VCaP (cell line): ENCODE data around the gene RTP5.

Experiments used
- H3K27ac ChIP-seq: fragments of 450-650 bp; 2 replicates; pipeline ENCODE4 v1.5.1; 2017
- TF ChIP-seq, protein P1 (sequence below): fragments of 450-650 bp; conservative IDR thresholded peaks from 2 replicates; pipeline ENCODE4 v1.5.1; 2017; ENCODE audit warnings: mild to moderate bottlenecking, moderate library complexity

The RTP5 gene

GRCh38 chr2:241885946-241886643 is 16.6 kb downstream of the RTP5 start:
- TF ChIP-seq, protein P1, sequence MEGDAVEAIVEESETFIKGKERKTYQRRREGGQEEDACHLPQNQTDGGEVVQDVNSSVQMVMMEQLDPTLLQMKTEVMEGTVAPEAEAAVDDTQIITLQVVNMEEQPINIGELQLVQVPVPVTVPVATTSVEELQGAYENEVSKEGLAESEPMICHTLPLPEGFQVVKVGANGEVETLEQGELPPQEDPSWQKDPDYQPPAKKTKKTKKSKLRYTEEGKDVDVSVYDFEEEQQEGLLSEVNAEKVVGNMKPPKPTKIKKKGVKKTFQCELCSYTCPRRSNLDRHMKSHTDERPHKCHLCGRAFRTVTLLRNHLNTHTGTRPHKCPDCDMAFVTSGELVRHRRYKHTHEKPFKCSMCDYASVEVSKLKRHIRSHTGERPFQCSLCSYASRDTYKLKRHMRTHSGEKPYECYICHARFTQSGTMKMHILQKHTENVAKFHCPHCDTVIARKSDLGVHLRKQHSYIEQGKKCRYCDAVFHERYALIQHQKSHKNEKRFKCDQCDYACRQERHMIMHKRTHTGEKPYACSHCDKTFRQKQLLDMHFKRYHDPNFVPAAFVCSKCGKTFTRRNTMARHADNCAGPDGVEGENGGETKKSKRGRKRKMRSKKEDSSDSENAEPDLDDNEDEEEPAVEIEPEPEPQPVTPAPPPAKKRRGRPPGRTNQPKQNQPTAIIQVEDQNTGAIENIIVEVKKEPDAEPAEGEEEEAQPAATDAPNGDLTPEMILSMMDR = no peak

GRCh38 chr2:241886840-241887447 is 17.4 kb downstream of the RTP5 start:
- no peak overlapping the region for H3K27ac ChIP-seq
- TF ChIP-seq, protein P1 = no peak

More at GRCh38 chr2:241885946-241886643, 16.6 kb downstream of the RTP5 start:
- H3K27ac ChIP-seq = no peak overlapping the region

GRCh38 chr2:241887806-241888522 is 18.4 kb downstream of the RTP5 start:
- TF ChIP-seq, protein P1 = no peak
- H3K27ac ChIP-seq = no peak overlapping the region

DNA sequence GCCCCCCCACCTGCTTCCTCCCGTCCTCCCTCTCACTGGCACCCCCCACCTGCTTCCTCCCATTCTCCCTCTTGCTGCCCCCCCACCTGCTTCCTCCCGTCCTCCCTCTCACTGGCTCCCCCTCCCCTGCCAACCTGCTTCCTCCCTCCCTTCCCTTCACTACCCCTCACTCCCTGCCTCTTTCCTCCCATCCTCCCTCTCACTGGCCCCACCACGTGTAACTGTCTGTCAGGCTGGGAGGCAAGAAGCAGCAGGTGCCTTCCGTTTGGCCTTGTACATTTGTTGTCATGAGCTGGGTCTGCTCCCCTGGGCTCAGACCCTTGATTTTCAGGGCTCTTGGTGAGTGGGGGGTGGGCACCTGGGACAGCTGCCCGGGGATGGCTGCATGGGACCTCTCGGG is 19.1 kb downstream of the RTP5 start:
- TF ChIP-seq, protein P1 = no peak
- H3K27ac ChIP-seq = peak overlapping the region; percentile 98

- TF ChIP-seq, protein P1 = peak; percentile 21; the same call in 1 of the 2 replicates
- H3K27ac ChIP-seq = peak overlapping the region; percentile 98
Measured at GRCh38 chr2:241890524-241891235, 21.2 kb downstream of the RTP5 start.

GRCh38 chr2:241891315-241891987 is 21.9 kb downstream of the RTP5 start:
- peak overlapping the region; percentile 98 for H3K27ac ChIP-seq
- TF ChIP-seq, protein P1 = no peak

DNA sequence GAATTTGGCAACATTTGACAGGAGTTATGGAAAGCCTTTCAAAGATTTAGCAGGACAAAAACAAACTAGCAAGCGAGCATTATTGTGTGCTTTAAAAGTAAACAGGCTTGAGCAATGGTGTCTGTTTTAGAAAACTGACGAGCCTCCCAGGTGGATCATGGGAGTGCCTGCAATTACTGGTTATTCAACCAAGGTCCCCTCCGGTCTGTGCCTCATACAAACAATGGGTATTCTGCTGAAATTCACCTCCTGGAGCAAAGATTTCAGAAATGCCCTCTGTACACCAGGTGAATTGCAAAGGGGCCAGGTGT is 22.4 kb downstream of the RTP5 start:
- TF ChIP-seq, protein P1 = no peak
- peak overlapping the region; percentile 98 for H3K27ac ChIP-seq
